ENCODE results near the gene LRP2BP. TPM values are rescaled to one million over a fixed set of nuclear protein-coding genes. Genes with fewer than 3 reads are reported as not detected.

LRP2BP gene
- total and polyA plus RNA-seq, 2 experiments from 2014 or later = 0.23 to 0.89 TPM

GRCh38 chr4:185384061-185384460, 11.7 kb downstream of the LRP2BP start:
- Histone ChIP-seq H3K27ac (no peak overlapping the region), H3K36me3 (replicated peaks; ENCODE audit: insufficient read depth, low read depth) (no peaks in the 10 kb centered on the region), H3K27me3 (no peaks in the 10 kb centered on the region)

GRCh38 chr4:185383451-185383850, 12.3 kb downstream of the LRP2BP start:
- H3K9me3 ChIP-seq (ENCODE audit: low read depth) = no peaks in the 10 kb centered on the region
- H3K27ac ChIP-seq = no peak overlapping the region
- TF ChIP-seq EZH2phosphoT487 (IDR thresholded peaks at IDR 0.05; ENCODE audit: low read depth, severe bottlenecking, unreplicated experiment) (no peak), EZH2 (IDR thresholded peaks at IDR 0.05; ENCODE audit: borderline replicate concordance) (no peak), CTCF (IDR thresholded peaks at IDR 0.05; ENCODE audit: poor library complexity) (no peak)
- no peaks in the 10 kb centered on the region for H4K20me1 ChIP-seq (ENCODE audit: insufficient read depth, poor library complexity, severe bottlenecking)
- H3K4me2 ChIP-seq = no peak overlapping the region
- WGBS (ENCODE audit: low lambda C conversion rate, missing lambda C conversion rate) = 94% methylated on average over 4 of the region's 4 CpGs
- no peak overlapping the region for H2AFZ ChIP-seq
- H3K4me1 ChIP-seq (ENCODE audit: insufficient read depth) = no peaks in the 10 kb centered on the region
- no peaks in the 10 kb centered on the region for H3K79me2 ChIP-seq
- H3K36me3 ChIP-seq (replicated peaks; ENCODE audit: insufficient read depth, low read depth) = no peaks in the 10 kb centered on the region
- H3K9me2 ChIP-seq (replicated peaks; ENCODE audit: insufficient read depth) = no peaks in the 10 kb centered on the region
- no peak for DNase-seq (ENCODE audit: low spot score)
- no peak overlapping the region for H3K4me3 ChIP-seq
- no peaks in the 10 kb centered on the region for H3K27me3 ChIP-seq

More at GRCh38 chr4:185384061-185384460, 11.7 kb downstream of the LRP2BP start:
- no peak for DNase-seq (ENCODE audit: low spot score)
- Histone ChIP-seq H3K9me2 (replicated peaks; ENCODE audit: insufficient read depth) (no peaks in the 10 kb centered on the region), H2AFZ (no peak overlapping the region), H3K79me2 (no peaks in the 10 kb centered on the region), H3K9me3 (ENCODE audit: low read depth) (no peaks in the 10 kb centered on the region), H3K4me2 (no peak overlapping the region), H3K4me1 (ENCODE audit: insufficient read depth) (no peaks in the 10 kb centered on the region), H4K20me1 (ENCODE audit: insufficient read depth, poor library complexity, severe bottlenecking) (no peaks in the 10 kb centered on the region), H3K4me3 (no peak overlapping the region)
- no peak for TF ChIP-seq EZH2 (IDR thresholded peaks at IDR 0.05; ENCODE audit: borderline replicate concordance)
- no peak for TF ChIP-seq EZH2phosphoT487 (IDR thresholded peaks at IDR 0.05; ENCODE audit: low read depth, severe bottlenecking, unreplicated experiment)
- no peak for TF ChIP-seq CTCF (IDR thresholded peaks at IDR 0.05; ENCODE audit: poor library complexity)
- WGBS (ENCODE audit: low lambda C conversion rate, missing lambda C conversion rate) = 92% methylated on average over 2 of the region's 2 CpGs

GRCh38 chr4:185382754-185383153, 13.0 kb downstream of the LRP2BP start:
- no peak overlapping the region for H3K27ac ChIP-seq
- no peak overlapping the region for H3K4me2 ChIP-seq
- no peaks in the 10 kb centered on the region for H3K36me3 ChIP-seq (replicated peaks; ENCODE audit: insufficient read depth, low read depth)
- H3K79me2 ChIP-seq = no peaks in the 10 kb centered on the region
- H3K9me2 ChIP-seq (replicated peaks; ENCODE audit: insufficient read depth) = no peaks in the 10 kb centered on the region
- H4K20me1 ChIP-seq (ENCODE audit: insufficient read depth, poor library complexity, severe bottlenecking) = no peaks in the 10 kb centered on the region
- H3K4me1 ChIP-seq (ENCODE audit: insufficient read depth) = no peaks in the 10 kb centered on the region
- no peaks in the 10 kb centered on the region for H3K9me3 ChIP-seq (ENCODE audit: low read depth)
- TF ChIP-seq CTCF (IDR thresholded peaks at IDR 0.05; ENCODE audit: poor library complexity) (no peak), EZH2 (IDR thresholded peaks at IDR 0.05; ENCODE audit: borderline replicate concordance) (no peak), EZH2phosphoT487 (IDR thresholded peaks at IDR 0.05; ENCODE audit: low read depth, severe bottlenecking, unreplicated experiment) (no peak)
- no peak overlapping the region for H3K4me3 ChIP-seq
- no peaks in the 10 kb centered on the region for H3K27me3 ChIP-seq
- H2AFZ ChIP-seq = no peak overlapping the region
- DNase-seq (ENCODE audit: low spot score) = no peak
